GM21390 (cell line): ENCODE measurements around the gene METRNL.
"Not testable (repeated sequence)": the region's sequence is repeated elsewhere in the genome, so short reads cannot be mapped to it uniquely, and the experiment has no call there.

ENCODE experiments used
- ATAC-seq: cut with Tn5 transposase; IDR thresholded peaks from one replicate; pipeline ENCODE4 v1.9.1; 2021; ENCODE audit not compliant: unreplicated experiment

The METRNL gene

GRCh38 chr17:83065660-83066542 is 13.5 kb upstream of the METRNL start:
- ATAC-seq = no peak

- ATAC-seq = not testable (repeated sequence)
Observed at GRCh38 chr17:83066543-83066890, 12.9 kb upstream of the METRNL start.

GRCh38 chr17:83067071-83067717 is 12.2 kb upstream of the METRNL start:
- ATAC-seq = no peak

GRCh38 chr17:83067718-83068261 is 11.6 kb upstream of the METRNL start:
- no peak for ATAC-seq

GRCh38 chr17:83068641-83069570 is 10.5 kb upstream of the METRNL start:
- no peak for ATAC-seq

GRCh38 chr17:83069571-83069906 is 9.9 kb upstream of the METRNL start:
- ATAC-seq = no peak

- ATAC-seq = no peak
Observed at GRCh38 chr17:83069931-83070742, 9.3 kb upstream of the METRNL start.

- no peak for ATAC-seq
Observed at GRCh38 chr17:83070800-83071341, 8.5 kb upstream of the METRNL start.

GRCh38 chr17:83071365-83071764 is 8.0 kb upstream of the METRNL start:
- no peak for ATAC-seq

- no peak for ATAC-seq
Observed at GRCh38 chr17:83071966-83072562, 7.3 kb upstream of the METRNL start.

GRCh38 chr17:83072600-83073358 is 6.6 kb upstream of the METRNL start:
- ATAC-seq = no peak

GRCh38 chr17:83073389-83074063 is 5.9 kb upstream of the METRNL start:
- ATAC-seq = no peak

- no peak for ATAC-seq
Observed at GRCh38 chr17:83074486-83075223, 4.8 kb upstream of the METRNL start.

GRCh38 chr17:83075270-83075880 is 4.0 kb upstream of the METRNL start:
- ATAC-seq = no peak

GRCh38 chr17:83076938-83077337 is 2.5 kb upstream of the METRNL start:
- ATAC-seq = no peak

- no peak for ATAC-seq
Observed at GRCh38 chr17:83077411-83077810, 2.0 kb upstream of the METRNL start.

- ATAC-seq = no peak
Observed at GRCh38 chr17:83077939-83078338, 1.5 kb upstream of the METRNL start.
